C4-2B (cell line): ENCODE measurements around the gene PRR23B.

Experiments used
- ZFX ChIP-seq: fragments of 450-650 bp; IDR thresholded peaks from 2 replicates; pipeline ENCODE4 v1.6.1; 2017
- TF ChIP-seq, protein P1 (sequence below): fragments of 450-650 bp; conservative IDR thresholded peaks from 2 replicates; pipeline ENCODE4 v1.5.1; 2017; ENCODE audit warnings: mild to moderate bottlenecking

DNA sequence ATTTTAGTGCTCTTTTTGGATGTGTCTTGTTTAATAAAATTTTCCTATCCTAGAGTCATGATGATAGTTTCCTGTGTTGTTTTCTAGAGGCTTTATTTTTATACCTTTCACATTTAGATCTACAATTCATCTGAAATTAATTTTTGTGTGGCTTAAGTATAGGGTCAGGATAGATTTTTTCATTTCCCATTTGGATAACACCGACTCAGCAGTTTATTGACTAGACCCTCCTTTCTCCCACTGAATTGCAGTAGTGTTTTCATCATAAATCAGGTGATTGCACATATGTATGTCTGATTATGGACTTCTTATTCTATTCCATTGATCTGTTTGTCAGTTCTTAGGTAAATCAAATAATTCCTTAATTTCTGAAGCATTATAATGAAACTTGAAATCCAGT, 25.0 kb downstream of the PRR23B start:
- TF ChIP-seq, protein P1, sequence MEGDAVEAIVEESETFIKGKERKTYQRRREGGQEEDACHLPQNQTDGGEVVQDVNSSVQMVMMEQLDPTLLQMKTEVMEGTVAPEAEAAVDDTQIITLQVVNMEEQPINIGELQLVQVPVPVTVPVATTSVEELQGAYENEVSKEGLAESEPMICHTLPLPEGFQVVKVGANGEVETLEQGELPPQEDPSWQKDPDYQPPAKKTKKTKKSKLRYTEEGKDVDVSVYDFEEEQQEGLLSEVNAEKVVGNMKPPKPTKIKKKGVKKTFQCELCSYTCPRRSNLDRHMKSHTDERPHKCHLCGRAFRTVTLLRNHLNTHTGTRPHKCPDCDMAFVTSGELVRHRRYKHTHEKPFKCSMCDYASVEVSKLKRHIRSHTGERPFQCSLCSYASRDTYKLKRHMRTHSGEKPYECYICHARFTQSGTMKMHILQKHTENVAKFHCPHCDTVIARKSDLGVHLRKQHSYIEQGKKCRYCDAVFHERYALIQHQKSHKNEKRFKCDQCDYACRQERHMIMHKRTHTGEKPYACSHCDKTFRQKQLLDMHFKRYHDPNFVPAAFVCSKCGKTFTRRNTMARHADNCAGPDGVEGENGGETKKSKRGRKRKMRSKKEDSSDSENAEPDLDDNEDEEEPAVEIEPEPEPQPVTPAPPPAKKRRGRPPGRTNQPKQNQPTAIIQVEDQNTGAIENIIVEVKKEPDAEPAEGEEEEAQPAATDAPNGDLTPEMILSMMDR: no peak
- TF ChIP-seq ZFX: no peak
